Neuronal stem cell (in vitro differentiated cells): ENCODE data around the gene CAB39.

Source experiments
- DNase-seq: peaks from one replicate; pipeline ENCODE4 v3.0.0-alpha.2; 2013; ENCODE audit warnings: low spot score
- H2AFZ ChIP-seq: one replicate; pipeline ENCODE4 v1.6.1; 2013; ENCODE audit warnings: mild to moderate bottlenecking, low read length, inconsistent platforms
- H2AK5ac ChIP-seq: 2 replicates; pipeline ENCODE4 v1.6.1; 2013; ENCODE audit warnings: low read depth, mild to moderate bottlenecking, inconsistent platforms, low read length, moderate library complexity, mixed read lengths
- H2BK120ac ChIP-seq: 2 replicates; pipeline ENCODE4 v1.6.1; 2013; ENCODE audit warnings: low read depth, mild to moderate bottlenecking, inconsistent platforms, low read length, moderate library complexity, mixed read lengths
- H2BK12ac ChIP-seq: one replicate; pipeline ENCODE4 v1.6.1; 2013; ENCODE audit warnings: low read length, inconsistent platforms
- H2BK15ac ChIP-seq: 2 replicates; pipeline ENCODE4 v1.6.1; 2013; ENCODE audit warnings: mild to moderate bottlenecking, low read length, inconsistent platforms, mixed read lengths
- H2BK5ac ChIP-seq: one replicate; pipeline ENCODE4 v1.6.1; 2013; ENCODE audit warnings: inconsistent platforms, mild to moderate bottlenecking, low read length, moderate library complexity
- H3K14ac ChIP-seq: one replicate; pipeline ENCODE4 v1.6.1; 2013; ENCODE audit warnings: low read length, inconsistent platforms
- H3K18ac ChIP-seq: 2 replicates; pipeline ENCODE4 v1.6.1; 2013; ENCODE audit warnings: low read length, inconsistent platforms
- H3K23ac ChIP-seq: 2 replicates; pipeline ENCODE4 v1.6.1; 2013; ENCODE audit warnings: low read depth, mild to moderate bottlenecking, mixed read lengths, low read length, inconsistent platforms; ENCODE audit not compliant: poor library complexity
- H3K27ac ChIP-seq: replicated peaks from 3 replicates; pipeline ENCODE4 v1.5.1; 2013; ENCODE audit warnings: low read length, inconsistent platforms
- H3K27me3 ChIP-seq, 3 experiments: 2 replicates each; pipeline ENCODE4 v1.6.1; 2013; ENCODE audit warnings: low read length in 3 of 3, mild to moderate bottlenecking in 2 of 3, inconsistent platforms in 1 of 3, low read depth in 1 of 3, mixed read lengths in 1 of 3, moderate library complexity in 1 of 3; ENCODE audit not compliant: control insufficient read depth in 3 of 3, insufficient read depth in 3 of 3
- H3K36me3 ChIP-seq, 2 donors: replicated peaks in 1 of 2; 2 replicates each; pipeline ENCODE4 v1.6.1; 2013; ENCODE audit warnings: low read length in 2 of 2; ENCODE audit not compliant: control insufficient read depth in 2 of 2, insufficient read depth in 2 of 2
- H3K4ac ChIP-seq: 2 replicates; pipeline ENCODE4 v1.6.1; 2013; ENCODE audit warnings: inconsistent platforms, mild to moderate bottlenecking, low read length, moderate library complexity
- H3K4me1 ChIP-seq, 2 donors: 1 replicate in 1 of 2; 2 replicates in 1 of 2; pipeline ENCODE4 v1.6.1; 2013; ENCODE audit warnings: low read length in 2 of 2, low read depth in 1 of 2; ENCODE audit not compliant: control insufficient read depth in 2 of 2, insufficient read depth in 1 of 2
- H3K4me2 ChIP-seq: one replicate; pipeline ENCODE4 v1.6.1; 2013; ENCODE audit warnings: mild to moderate bottlenecking, low read length, inconsistent platforms; ENCODE audit not compliant: insufficient read depth, poor library complexity, severe bottlenecking
- H3K4me3 ChIP-seq, 2 donors: 2 replicates each; pipeline ENCODE4 v1.5.1; 2013; ENCODE audit warnings: low read length in 2 of 2, mild to moderate bottlenecking in 2 of 2, inconsistent platforms in 1 of 2, moderate library complexity in 1 of 2
- H3K79me1 ChIP-seq: one replicate; pipeline ENCODE4 v1.6.1; 2013; ENCODE audit warnings: low read depth, mild to moderate bottlenecking, inconsistent platforms, low read length, moderate library complexity
- H3K9ac ChIP-seq: one replicate; pipeline ENCODE4 v1.6.1; 2013; ENCODE audit warnings: mild to moderate bottlenecking, low read depth, low read length, inconsistent platforms; ENCODE audit not compliant: poor library complexity
- H3K9me3 ChIP-seq, 2 donors: replicated peaks in 1 of 2; 2 replicates each; pipeline versions ENCODE3 to v1.6.1; 2013; ENCODE audit warnings: low read length in 2 of 2, mild to moderate bottlenecking in 2 of 2, inconsistent platforms in 1 of 2, low read depth in 1 of 2, mixed read lengths in 1 of 2, moderate library complexity in 1 of 2; ENCODE audit not compliant: control insufficient read depth in 2 of 2, insufficient read depth in 1 of 2
- H4K8ac ChIP-seq: one replicate; pipeline ENCODE4 v1.6.1; 2013; ENCODE audit warnings: low read depth, mild to moderate bottlenecking, inconsistent platforms, low read length, moderate library complexity
- H4K91ac ChIP-seq: one replicate; pipeline ENCODE4 v1.6.1; 2013; ENCODE audit warnings: low read length, low read depth, mild to moderate bottlenecking, inconsistent platforms; ENCODE audit not compliant: poor library complexity
- WGBS, 2 donors: extraction: QIAGEN DNeasy Blood & Tissue Kit; methylation state at CpG; one replicate each; pipeline ENCODE4 v1.1.7; 2013; ENCODE audit warnings: missing lambda C conversion rate in 2 of 2, mixed read lengths in 1 of 2; ENCODE audit not compliant: insufficient read length in 2 of 2, insufficient replicate concordance in 1 of 2; ENCODE audit errors: extremely low coverage in 2 of 2; 5-methylcytosine and 5-hydroxymethylcytosine counted together

Gene CAB39

GRCh38 chr2:230816735-230817134 lies 104.1 kb downstream of the CAB39 start:
- Histone ChIP-seq H3K9me3 (no peaks in the 10 kb centered on the region), H4K8ac (no peak overlapping the region), H2BK15ac (no peak overlapping the region), H3K27ac (no peak overlapping the region), H3K14ac (no peak overlapping the region), H3K4ac (no peak overlapping the region), H4K91ac (no peak overlapping the region), H2BK12ac (no peak overlapping the region), H3K27me3 (no peaks in the 10 kb centered on the region), H2BK120ac (no peak overlapping the region), H3K23ac (no peak overlapping the region), H2BK5ac (no peak overlapping the region), H3K79me1 (no peaks in the 10 kb centered on the region), H3K9ac (no peak overlapping the region), H2AFZ (no peak overlapping the region), H3K4me2 (no peak overlapping the region), H3K4me3 (no peak overlapping the region), H3K36me3 (peaks cover 14 to 57% of the 10 kb centered on the region in 2 donors), H3K4me1 (no peaks in the 10 kb centered on the region), H3K18ac (no peak overlapping the region), H2AK5ac (no peak overlapping the region)
- no peak for DNase-seq
- WGBS, 2 donors: no CpG with 5 or more reads among the region's 7 CpGs

- H3K9me3 ChIP-seq: no peaks in the 10 kb centered on the region
- H2AFZ ChIP-seq: no peak overlapping the region
- no peaks in the 10 kb centered on the region for H3K79me1 ChIP-seq
- no CpG with 5 or more reads among the region's 1 CpG for WGBS, 2 donors
- peaks cover 13 to 45% of the 10 kb centered on the region in 2 donors for H3K36me3 ChIP-seq
- no peak overlapping the region for H2BK12ac ChIP-seq
- no peak overlapping the region for H4K8ac ChIP-seq
- no peak overlapping the region for H3K18ac ChIP-seq
- H3K4me1 ChIP-seq: no peaks in the 10 kb centered on the region
- no peak overlapping the region for H3K14ac ChIP-seq
- H2BK15ac ChIP-seq: no peak overlapping the region
- DNase-seq: no peak
- no peak overlapping the region for H2AK5ac ChIP-seq
- no peak overlapping the region for H3K27ac ChIP-seq
- no peak overlapping the region for H3K9ac ChIP-seq
- no peak overlapping the region for H2BK120ac ChIP-seq
- no peaks in the 10 kb centered on the region for H3K27me3 ChIP-seq
- no peak overlapping the region for H3K4me3 ChIP-seq
- no peak overlapping the region for H4K91ac ChIP-seq
- no peak overlapping the region for H2BK5ac ChIP-seq
- H3K4me2 ChIP-seq: no peak overlapping the region
- H3K4ac ChIP-seq: no peak overlapping the region
- H3K23ac ChIP-seq: no peak overlapping the region
Observed at GRCh38 chr2:230819433-230819832, 106.8 kb downstream of the CAB39 start.

- Histone ChIP-seq H3K4me2 (no peak overlapping the region), H3K27ac (no peak overlapping the region), H3K14ac (peak overlapping the region; percentile 2), H4K91ac (no peak overlapping the region), H2BK12ac (no peak overlapping the region), H4K8ac (no peak overlapping the region), H2AFZ (no peak overlapping the region), H2BK15ac (no peak overlapping the region), H3K9me3 (no peaks in the 10 kb centered on the region), H2BK120ac (no peak overlapping the region), H3K23ac (no peak overlapping the region), H3K4me3 (no peak overlapping the region), H3K9ac (no peak overlapping the region), H3K18ac (no peak overlapping the region), H3K36me3 (peaks cover 13 to 35% of the 10 kb centered on the region in 2 donors), H2BK5ac (peak overlapping the region; percentile 43), H3K27me3 (no peaks in the 10 kb centered on the region), H3K4me1 (no peaks in the 10 kb centered on the region), H3K4ac (no peak overlapping the region), H2AK5ac (no peak overlapping the region), H3K79me1 (no peaks in the 10 kb centered on the region)
- DNase-seq: no peak
- no CpG with 5 or more reads among the region's 18 CpGs for WGBS, 2 donors
Observed at GRCh38 chr2:230821261-230821990, 108.8 kb downstream of the CAB39 start.

- Histone ChIP-seq H3K36me3 (peaks cover 11 to 34% of the 10 kb centered on the region in 2 donors), H3K9me3 (no peaks in the 10 kb centered on the region), H3K9ac (no peak overlapping the region), H2BK5ac (peak overlapping the region; percentile 43), H3K4me1 (no peaks in the 10 kb centered on the region), H3K4me3 (no peak overlapping the region), H2BK120ac (no peak overlapping the region), H2AFZ (no peak overlapping the region), H3K18ac (no peak overlapping the region), H3K27me3 (no peaks in the 10 kb centered on the region), H3K14ac (peak overlapping the region; percentile 2), H3K4ac (no peak overlapping the region), H3K4me2 (no peak overlapping the region), H3K23ac (no peak overlapping the region), H2BK12ac (no peak overlapping the region), H3K27ac (no peak overlapping the region), H2AK5ac (no peak overlapping the region), H4K91ac (no peak overlapping the region), H4K8ac (no peak overlapping the region), H3K79me1 (no peaks in the 10 kb centered on the region), H2BK15ac (no peak overlapping the region)
- no peak for DNase-seq
- no CpG with 5 or more reads among the region's 13 CpGs for WGBS, 2 donors
Observed at GRCh38 chr2:230821991-230822520, 109.4 kb downstream of the CAB39 start.
